GM12875 (cell line): ENCODE measurements around the gene DLGAP4.

ENCODE experiments used
- H3K4me3 ChIP-seq: one replicate; pipeline ENCODE4 v1.5.1; 2011; ENCODE audit warnings: low read depth, low read length, control low read depth
- CTCF ChIP-seq: IDR thresholded peaks from 2 replicates; pipeline ENCODE4 v1.5.1; 2011; ENCODE audit warnings: low read depth, mild to moderate bottlenecking, control low read depth, inconsistent platforms, low read length, moderate library complexity, borderline replicate concordance; ENCODE audit not compliant: insufficient read depth

The DLGAP4 gene

DNA sequence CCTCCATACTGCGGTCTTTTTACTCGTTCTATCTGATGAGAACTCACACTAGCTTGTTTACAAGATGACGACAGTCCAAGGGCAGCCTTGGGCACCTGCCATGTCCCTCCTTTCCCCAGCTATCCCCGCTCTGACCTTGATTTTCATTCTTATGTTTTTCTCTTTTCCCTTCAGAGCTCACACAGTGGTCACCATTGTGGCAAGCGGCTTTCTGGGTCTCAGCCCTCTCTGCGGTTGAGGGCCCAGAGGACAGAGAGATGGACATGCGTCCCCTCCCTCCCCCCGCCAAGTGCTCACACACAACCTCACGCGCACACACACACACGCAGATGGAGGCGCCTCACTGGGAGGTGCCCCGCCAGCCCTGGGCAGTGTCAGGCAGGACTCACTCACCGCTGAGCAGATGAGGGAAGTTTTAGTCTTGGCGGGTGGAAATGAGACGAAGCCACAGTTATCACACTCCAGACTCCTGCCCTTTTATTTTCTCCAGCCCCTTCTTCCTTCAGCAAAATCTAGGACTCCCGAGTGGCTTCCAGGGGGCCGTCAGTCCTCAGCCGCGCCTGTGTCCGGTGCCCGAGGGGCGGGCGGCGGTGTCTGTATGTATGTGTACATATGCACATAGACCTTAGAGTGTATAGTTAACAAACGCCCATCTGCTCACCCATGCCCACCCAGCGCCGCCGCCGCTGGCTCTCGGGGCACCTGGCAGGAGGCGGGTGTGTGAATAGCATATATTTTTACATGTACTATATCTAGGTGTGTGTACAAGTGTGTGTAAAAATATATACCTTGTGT is 221.4 kb downstream of the DLGAP4 start:
- no peak for TF ChIP-seq CTCF
- H3K4me3 ChIP-seq = no peak overlapping the region

GRCh38 chr20:36528176-36528874 is 222.2 kb downstream of the DLGAP4 start:
- no peak for TF ChIP-seq CTCF
- H3K4me3 ChIP-seq = no peak overlapping the region

GRCh38 chr20:36528875-36529417 is 222.8 kb downstream of the DLGAP4 start:
- no peak overlapping the region for H3K4me3 ChIP-seq
- no peak for TF ChIP-seq CTCF

GRCh38 chr20:36532388-36532787 is 226.2 kb downstream of the DLGAP4 start:
- H3K4me3 ChIP-seq = no peak overlapping the region
- TF ChIP-seq CTCF = no peak

DNA sequence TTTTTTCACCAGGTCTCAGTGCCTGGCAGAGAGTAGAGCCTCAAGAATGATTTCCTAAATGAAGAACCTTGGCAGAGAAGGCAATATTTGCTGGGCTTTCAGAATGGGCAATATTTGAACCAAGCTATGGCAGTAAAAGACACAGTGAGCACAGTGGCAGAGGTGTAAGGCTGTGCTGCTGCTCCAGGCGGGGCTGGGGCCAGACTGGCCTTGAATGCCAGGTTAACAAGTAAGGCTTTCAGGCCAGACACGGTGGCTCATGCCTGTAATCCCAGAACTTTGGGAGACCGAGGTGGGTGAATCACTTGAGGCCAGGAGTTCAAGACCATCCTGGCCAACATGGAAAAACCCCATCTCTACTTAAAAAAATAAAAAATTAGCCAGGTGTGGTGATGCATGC is 226.7 kb downstream of the DLGAP4 start:
- no peak for TF ChIP-seq CTCF
- H3K4me3 ChIP-seq = no peak overlapping the region

GRCh38 chr20:36538026-36538722 is 232.0 kb downstream of the DLGAP4 start:
- TF ChIP-seq CTCF = no peak
- no peak overlapping the region for H3K4me3 ChIP-seq
